Ectodermal cell (in vitro differentiated cells): ENCODE data around the gene RCAN1.
"Not testable (repeated sequence)": the region's sequence is repeated elsewhere in the genome, so short reads cannot be mapped to it uniquely, and the experiment has no call there.

ENCODE experiments used
- H3K27ac ChIP-seq: 2 replicates; pipeline ENCODE4 v1.7.0; 2013; ENCODE audit warnings: mild to moderate bottlenecking, low read depth, low read length; ENCODE audit not compliant: insufficient read depth, poor library complexity, severe bottlenecking
- H3K27me3 ChIP-seq: 2 replicates; pipeline ENCODE4 v1.7.0; 2013; ENCODE audit warnings: mild to moderate bottlenecking, low read length; ENCODE audit not compliant: insufficient read depth, control insufficient read depth, poor library complexity, severe bottlenecking
- H3K36me3 ChIP-seq: one replicate; pipeline ENCODE4 v1.7.0; 2013; ENCODE audit warnings: low read length; ENCODE audit not compliant: control insufficient read depth, insufficient read depth
- H3K4me1 ChIP-seq: one replicate; pipeline ENCODE4 v1.7.0; 2013; ENCODE audit warnings: low read length; ENCODE audit not compliant: control insufficient read depth, insufficient read depth
- H3K4me3 ChIP-seq: 2 replicates; pipeline ENCODE4 v1.7.0; 2013; ENCODE audit warnings: low read depth, low read length, control low read depth; ENCODE audit not compliant: insufficient read depth
- H3K9me3 ChIP-seq: 2 replicates; pipeline ENCODE4 v1.7.0; 2013; ENCODE audit warnings: mild to moderate bottlenecking, low read length, moderate library complexity; ENCODE audit not compliant: control insufficient read depth
- whole genome bisulfite sequencing, 2 experiments: methylation state at CpG; one replicate each; pipeline ENCODE4 v1.1.7; 2013; ENCODE audit warnings: missing lambda C conversion rate in 2 of 2; 5-methylcytosine and 5-hydroxymethylcytosine counted together

RCAN1 gene

GRCh38 chr21:34571994-34572393 is 42.9 kb downstream of the RCAN1 start:
- Histone ChIP-seq H3K27me3 (no peaks in the 10 kb centered on the region), H3K4me1 (no peaks in the 10 kb centered on the region), H3K36me3 (no peaks in the 10 kb centered on the region), H3K4me3 (no peak overlapping the region), H3K27ac (no peak overlapping the region), H3K9me3 (no peaks in the 10 kb centered on the region)
- WGBS, 2 experiments: 82 to 88% methylated on average over 7 of the region's 7 CpGs

- no peak overlapping the region for H3K27ac ChIP-seq
- WGBS, 2 experiments: 92 to 94% methylated on average over 3 of the region's 3 CpGs
- no peaks in the 10 kb centered on the region for H3K4me1 ChIP-seq
- no peaks in the 10 kb centered on the region for H3K9me3 ChIP-seq
- H3K4me3 ChIP-seq: no peak overlapping the region
- H3K36me3 ChIP-seq: no peaks in the 10 kb centered on the region
- no peaks in the 10 kb centered on the region for H3K27me3 ChIP-seq
Observed at GRCh38 chr21:34570313-34570712, 44.6 kb downstream of the RCAN1 start.

- WGBS, 2 experiments: 96 to 100% methylated on average over 3 to 4 of the region's 4 CpGs
- H3K4me1 ChIP-seq: no peaks in the 10 kb centered on the region
Observed at GRCh38 chr21:34569381-34569979, 45.4 kb downstream of the RCAN1 start.

DNA sequence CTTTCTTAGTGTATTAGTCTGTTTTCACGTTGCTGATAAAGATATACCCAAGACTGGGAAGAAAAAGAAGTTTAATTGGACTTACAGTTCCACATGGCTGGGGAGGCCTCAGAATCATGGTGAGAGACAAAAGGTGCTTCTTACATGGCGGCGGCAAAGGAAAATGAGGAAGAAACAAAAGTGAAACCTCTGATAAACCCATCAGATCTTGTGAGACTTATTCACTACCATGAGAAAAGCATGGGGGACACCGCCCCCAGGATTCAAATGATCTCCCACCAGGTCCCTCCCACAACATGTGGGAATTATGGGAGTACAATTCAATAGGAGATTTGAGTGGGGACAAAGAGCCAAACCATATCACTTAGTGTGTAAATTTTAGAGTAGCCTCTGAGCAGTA is 46.1 kb downstream of the RCAN1 start:
- not testable (repeated sequence) for H3K27me3 ChIP-seq, H3K36me3 ChIP-seq
- WGBS, 2 experiments: 98% methylated on average over 3 to 4 of the region's 4 CpGs

More at GRCh38 chr21:34569381-34569979, 45.4 kb downstream of the RCAN1 start:
- Histone ChIP-seq H3K27ac (no peak overlapping the region), H3K27me3 (no peaks in the 10 kb centered on the region), H3K9me3 (no peaks in the 10 kb centered on the region), H3K36me3 (no peaks in the 10 kb centered on the region), H3K4me3 (no peak overlapping the region)

GRCh38 chr21:34567604-34568155 is 47.2 kb downstream of the RCAN1 start:
- no peaks in the 10 kb centered on the region for H3K9me3 ChIP-seq
- no peaks in the 10 kb centered on the region for H3K36me3 ChIP-seq
- H3K4me1 ChIP-seq: no peaks in the 10 kb centered on the region
- WGBS, 2 experiments: 93% methylated on average over 10 of the region's 10 CpGs
- H3K27ac ChIP-seq: no peak overlapping the region
- H3K27me3 ChIP-seq: no peaks in the 10 kb centered on the region
- H3K4me3 ChIP-seq: no peak overlapping the region

More for the DNA sequence above, 46.1 kb downstream of the RCAN1 start:
- H3K27ac ChIP-seq, H3K9me3 ChIP-seq, H3K4me3 ChIP-seq, H3K4me1 ChIP-seq: not testable (repeated sequence)

DNA sequence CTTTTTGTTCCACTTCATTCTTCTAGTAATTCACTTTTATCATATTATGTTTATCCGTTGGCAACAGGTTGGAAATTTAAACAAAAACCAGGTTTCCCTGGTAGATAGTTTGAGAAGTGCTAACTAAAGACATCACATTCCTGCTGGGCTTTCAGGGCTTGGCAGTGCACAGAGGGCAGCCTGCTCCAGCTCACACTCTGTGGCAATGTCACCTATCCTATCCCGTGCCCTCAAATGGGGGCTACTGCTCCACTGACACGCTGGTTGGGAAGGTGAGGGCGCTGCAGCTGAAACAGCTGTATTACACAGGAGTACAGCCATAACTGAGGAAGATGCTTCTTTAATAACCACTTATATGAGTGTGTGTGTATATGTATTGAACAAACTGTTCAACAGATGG is 49.7 kb downstream of the RCAN1 start:
- H3K36me3 ChIP-seq: no peaks in the 10 kb centered on the region
- no peaks in the 10 kb centered on the region for H3K4me1 ChIP-seq
- no peaks in the 10 kb centered on the region for H3K9me3 ChIP-seq
- H3K27me3 ChIP-seq: no peaks in the 10 kb centered on the region
- no peak overlapping the region for H3K27ac ChIP-seq
- 92 to 93% methylated on average over 4 of the region's 4 CpGs for WGBS, 2 experiments
- no peak overlapping the region for H3K4me3 ChIP-seq

- not testable (repeated sequence) for H3K27me3 ChIP-seq, H3K36me3 ChIP-seq, H3K9me3 ChIP-seq, H3K27ac ChIP-seq, H3K4me3 ChIP-seq, H3K4me1 ChIP-seq
- 91 to 93% methylated on average over 2 of the region's 2 CpGs for WGBS, 2 experiments
Observed at GRCh38 chr21:34563370-34563769, 51.5 kb downstream of the RCAN1 start.

GRCh38 chr21:34561806-34562205 is 53.1 kb downstream of the RCAN1 start:
- peaks cover 11% of the 10 kb centered on the region for H3K4me1 ChIP-seq
- no peak overlapping the region for H3K27ac ChIP-seq
- 91 to 93% methylated on average over 7 of the region's 7 CpGs for WGBS, 2 experiments
- no peaks in the 10 kb centered on the region for H3K27me3 ChIP-seq
- no peak overlapping the region for H3K4me3 ChIP-seq
- no peaks in the 10 kb centered on the region for H3K9me3 ChIP-seq
- no peaks in the 10 kb centered on the region for H3K36me3 ChIP-seq

- Histone ChIP-seq H3K27ac (no peak overlapping the region), H3K36me3 (no peaks in the 10 kb centered on the region), H3K4me1 (peaks cover 11% of the 10 kb centered on the region), H3K9me3 (no peaks in the 10 kb centered on the region), H3K27me3 (no peaks in the 10 kb centered on the region), H3K4me3 (no peak overlapping the region)
- no CpG with 5 or more reads among the region's 1 CpG for WGBS, 2 experiments
Observed at GRCh38 chr21:34560609-34561008, 54.3 kb downstream of the RCAN1 start.

DNA sequence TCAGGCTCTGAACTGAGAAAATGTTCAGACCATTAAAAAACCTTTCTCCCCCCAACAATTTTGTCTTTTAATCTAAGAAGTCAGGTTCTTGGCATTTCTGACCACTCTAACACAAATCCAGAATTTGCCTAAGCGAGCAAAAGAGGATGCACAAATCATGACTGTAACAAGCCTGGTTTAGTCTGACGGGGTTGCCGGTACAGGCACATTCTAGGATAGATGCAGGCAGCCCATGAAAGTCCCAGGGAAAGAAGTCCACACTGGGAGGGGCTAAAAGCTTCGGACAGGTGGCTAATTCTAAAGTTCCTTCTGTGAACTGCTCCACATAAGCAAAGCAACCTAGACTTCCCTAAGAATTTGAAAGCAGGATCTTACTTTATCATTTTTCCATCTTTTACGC is 54.9 kb downstream of the RCAN1 start:
- no peak overlapping the region for H3K27ac ChIP-seq
- no peaks in the 10 kb centered on the region for H3K9me3 ChIP-seq
- no peaks in the 10 kb centered on the region for H3K36me3 ChIP-seq
- H3K27me3 ChIP-seq: no peaks in the 10 kb centered on the region
- peaks cover 11% of the 10 kb centered on the region for H3K4me1 ChIP-seq
- no peak overlapping the region for H3K4me3 ChIP-seq
- 91 to 98% methylated on average over 4 to 5 of the region's 5 CpGs for WGBS, 2 experiments
